ENCODE results near the gene GBA3. TPM values are rescaled to one million over a fixed set of nuclear protein-coding genes. Genes with fewer than 3 reads are reported as not detected.

Gene GBA3
- total RNA-seq, 1 donor from 2014 or later = not detected

DNA sequence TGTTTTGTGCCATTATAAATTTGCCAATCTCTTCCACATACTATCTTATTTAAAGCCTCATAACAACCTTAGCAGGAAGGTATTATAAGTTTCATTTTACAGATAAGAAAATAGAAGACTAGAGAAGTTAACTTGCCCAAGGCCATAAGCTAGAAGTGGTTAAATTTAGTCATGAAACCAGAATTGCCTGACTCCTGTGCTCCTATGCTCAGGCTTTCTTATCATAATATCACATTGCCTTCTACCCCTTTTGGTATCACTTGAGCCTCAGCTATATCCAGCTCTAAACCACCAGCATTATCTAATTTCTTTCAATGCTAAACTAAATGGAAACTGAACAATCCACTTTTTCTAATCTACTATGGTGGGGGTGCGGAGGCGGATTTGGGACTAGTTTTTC lies 164.7 kb downstream of the GBA3 start:
- Mint-ChIP-seq H3K27ac (ENCODE audit: unreplicated experiment) (no peak overlapping the region), H3K4me1 (ENCODE audit: low read depth) (no peaks in the 10 kb centered on the region), H3K9me3 (ENCODE audit: low read depth) (peaks cover 3% of the 10 kb centered on the region), H3K27me3 (ENCODE audit: low read depth) (peaks cover 10% of the 10 kb centered on the region), H3K36me3 (ENCODE audit: low read depth) (no peaks in the 10 kb centered on the region), H3K4me3 (ENCODE audit: unreplicated experiment) (no peak overlapping the region)
- TF ChIP-seq, protein P1, sequence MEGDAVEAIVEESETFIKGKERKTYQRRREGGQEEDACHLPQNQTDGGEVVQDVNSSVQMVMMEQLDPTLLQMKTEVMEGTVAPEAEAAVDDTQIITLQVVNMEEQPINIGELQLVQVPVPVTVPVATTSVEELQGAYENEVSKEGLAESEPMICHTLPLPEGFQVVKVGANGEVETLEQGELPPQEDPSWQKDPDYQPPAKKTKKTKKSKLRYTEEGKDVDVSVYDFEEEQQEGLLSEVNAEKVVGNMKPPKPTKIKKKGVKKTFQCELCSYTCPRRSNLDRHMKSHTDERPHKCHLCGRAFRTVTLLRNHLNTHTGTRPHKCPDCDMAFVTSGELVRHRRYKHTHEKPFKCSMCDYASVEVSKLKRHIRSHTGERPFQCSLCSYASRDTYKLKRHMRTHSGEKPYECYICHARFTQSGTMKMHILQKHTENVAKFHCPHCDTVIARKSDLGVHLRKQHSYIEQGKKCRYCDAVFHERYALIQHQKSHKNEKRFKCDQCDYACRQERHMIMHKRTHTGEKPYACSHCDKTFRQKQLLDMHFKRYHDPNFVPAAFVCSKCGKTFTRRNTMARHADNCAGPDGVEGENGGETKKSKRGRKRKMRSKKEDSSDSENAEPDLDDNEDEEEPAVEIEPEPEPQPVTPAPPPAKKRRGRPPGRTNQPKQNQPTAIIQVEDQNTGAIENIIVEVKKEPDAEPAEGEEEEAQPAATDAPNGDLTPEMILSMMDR (IDR thresholded peaks at IDR 0.05) = no peak
- no peak for DNase-seq (ENCODE audit: low spot score)

DNA sequence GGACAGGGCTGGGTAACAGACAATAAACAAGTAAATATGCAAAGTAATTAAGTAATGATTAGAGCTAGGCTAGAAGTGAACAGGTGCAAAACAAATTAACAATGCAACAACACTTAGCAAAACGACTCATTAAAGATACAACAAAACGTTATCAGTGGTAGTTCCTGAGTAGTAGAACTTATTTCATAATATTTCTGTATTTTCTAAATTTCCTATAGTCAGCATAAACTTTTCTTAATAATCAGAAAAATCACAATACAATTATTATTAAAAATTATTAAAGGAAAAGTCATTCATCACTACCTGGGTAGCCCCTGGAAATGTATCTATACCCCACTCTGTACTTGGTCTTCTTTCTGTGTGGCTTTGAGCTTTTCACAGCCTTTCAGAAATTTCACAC lies 166.6 kb downstream of the GBA3 start:
- H3K4me1 Mint-ChIP-seq (ENCODE audit: low read depth) = no peaks in the 10 kb centered on the region
- TF ChIP-seq, protein P1 (IDR thresholded peaks at IDR 0.05) = no peak
- H3K9me3 Mint-ChIP-seq (ENCODE audit: low read depth) = peaks cover 3% of the 10 kb centered on the region
- H3K36me3 Mint-ChIP-seq (ENCODE audit: low read depth) = no peaks in the 10 kb centered on the region
- no peak for DNase-seq (ENCODE audit: low spot score)
- H3K4me3 Mint-ChIP-seq (ENCODE audit: unreplicated experiment) = no peak overlapping the region
- no peak overlapping the region for H3K27ac Mint-ChIP-seq (ENCODE audit: unreplicated experiment)
- H3K27me3 Mint-ChIP-seq (ENCODE audit: low read depth) = peaks cover 9% of the 10 kb centered on the region

Other genes starting within 250 kb of the GBA3 start
- gene ADGRA3, start 176.9 kb upstream of the GBA3 start, total RNA-seq = 27.8 to 39.6 TPM (median 28.3 TPM) in 3 replicates